Measurements from ENCODE around the gene ABRACL.

- TF ChIP-seq POLR2AphosphoS5 (IDR thresholded peaks at IDR 0.05) (no peak), CTCF (IDR thresholded peaks at IDR 0.05) (no peak), POLR2A (IDR thresholded peaks at IDR 0.05) (no peak)
These were observed 34.5 kb downstream of the ABRACL start for GRCh38 chr6:139062932-139063646.
